GM18519 (cell line): ENCODE data around the gene IL17F.
A peak's percentile ranks its signal among the peaks of the same experiment; 100 is the strongest.
"Not testable (repeated sequence)": the region's sequence is repeated elsewhere in the genome, so short reads cannot be mapped to it uniquely, and the experiment has no call there.

ENCODE experiments used
- ATAC-seq: cut with Tn5 transposase; IDR thresholded peaks from one replicate; pipeline ENCODE4 v1.9.1; 2021; ENCODE audit warnings: mild to moderate bottlenecking, moderate library complexity; ENCODE audit not compliant: unreplicated experiment, low FRiP score

IL17F gene

GRCh38 chr6:52249078-52249477 lies 4.8 kb upstream of the IL17F start:
- ATAC-seq = no peak

DNA sequence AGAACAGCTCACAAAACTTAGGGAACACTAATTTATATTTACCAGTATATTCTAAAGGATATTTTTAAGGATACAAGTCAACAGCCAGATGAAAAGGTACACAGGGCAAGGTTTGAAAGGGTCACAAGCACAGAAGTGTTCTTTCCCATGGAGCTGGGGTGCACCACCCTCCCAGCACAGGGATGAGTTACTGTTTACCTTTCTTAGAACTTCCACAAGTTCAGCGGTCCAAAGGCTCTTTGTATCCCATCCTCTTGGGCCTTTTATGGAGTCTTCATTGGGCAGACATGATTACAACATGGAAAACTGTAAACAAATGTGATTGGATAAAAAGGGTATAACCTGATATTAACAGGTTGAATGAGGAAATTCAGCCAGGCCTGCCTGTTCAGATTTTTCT lies 1.1 kb upstream of the IL17F start:
- no peak for ATAC-seq

GRCh38 chr6:52243282-52243893 lies 912 bp downstream of the IL17F start:
- ATAC-seq = no peak

DNA sequence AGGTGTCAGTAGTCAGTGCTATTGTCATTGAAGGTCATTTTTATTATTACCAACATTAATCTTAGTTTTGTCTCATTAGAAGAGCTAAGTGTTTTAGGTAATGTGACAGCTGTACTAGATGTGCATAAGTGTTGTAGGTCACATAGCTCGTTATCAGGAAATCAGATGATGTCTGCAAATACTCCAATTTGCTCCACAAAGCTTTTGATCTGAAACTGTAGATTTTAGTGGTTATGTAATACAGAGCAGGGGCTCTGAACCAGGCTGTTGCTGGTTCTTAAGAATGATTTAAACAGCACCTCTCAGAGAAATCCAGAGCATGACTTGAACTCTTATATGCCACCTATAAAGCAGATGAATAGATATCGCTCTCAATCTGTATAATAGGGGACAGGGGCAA lies 2.5 kb downstream of the IL17F start:
- no peak for ATAC-seq

GRCh38 chr6:52233975-52234823 lies 10.1 kb downstream of the IL17F start:
- peak; percentile 79 for ATAC-seq

- ATAC-seq = no peak
Measured at GRCh38 chr6:52233005-52233404, 11.3 kb downstream of the IL17F start.

DNA sequence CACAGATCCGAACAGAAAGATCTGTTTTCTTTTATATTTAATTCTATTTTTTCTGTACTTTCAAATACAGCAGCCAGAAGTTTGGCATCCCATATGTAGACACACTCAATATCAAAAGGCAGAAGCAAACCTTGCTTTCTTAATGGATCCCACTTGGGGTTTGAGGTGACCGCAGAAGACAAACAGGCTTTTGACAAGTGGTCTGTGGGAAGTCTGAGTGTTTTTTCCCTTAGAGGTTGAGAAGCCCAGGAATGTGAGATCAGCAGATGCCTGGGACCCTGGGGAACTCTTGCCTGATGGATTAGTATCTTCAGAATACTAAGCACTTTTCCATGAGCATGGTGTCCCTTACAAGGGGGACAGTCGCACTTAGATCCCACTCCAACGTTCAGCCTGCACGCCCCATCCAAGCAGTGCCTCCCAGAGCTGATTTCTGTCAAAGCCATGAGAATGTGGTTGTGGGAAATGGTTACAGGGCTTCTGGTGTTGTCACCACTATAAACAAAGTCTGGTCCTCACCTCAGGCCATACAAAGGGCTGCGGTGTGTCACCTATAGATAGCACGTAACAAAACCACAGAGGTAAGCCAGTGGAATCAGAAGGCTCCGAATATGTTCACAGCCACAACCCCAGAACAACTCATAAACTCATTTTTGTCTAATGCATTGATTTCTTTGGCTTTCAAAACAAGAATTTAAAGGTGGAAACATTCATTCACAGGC lies 12.7 kb downstream of the IL17F start:
- ATAC-seq = no peak

DNA sequence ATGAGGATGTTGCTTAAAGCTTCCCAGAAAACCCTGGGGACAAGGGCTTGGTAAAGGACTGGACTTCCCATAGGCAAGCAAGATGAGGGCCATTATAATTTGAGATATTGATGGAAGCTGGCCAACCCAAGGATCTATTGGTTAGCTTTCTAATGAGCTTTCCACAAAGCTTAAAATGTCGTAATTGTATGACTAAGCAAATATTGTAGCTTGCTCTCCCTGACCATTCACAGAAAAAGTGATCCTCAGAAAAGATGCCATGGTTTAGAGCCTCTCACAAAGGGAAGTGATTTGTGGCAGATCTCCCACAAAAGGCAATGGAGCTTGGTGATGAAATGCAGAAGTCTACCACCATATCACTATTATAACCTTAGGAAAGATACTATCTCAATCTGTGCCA lies 13.6 kb downstream of the IL17F start:
- ATAC-seq = no peak

DNA sequence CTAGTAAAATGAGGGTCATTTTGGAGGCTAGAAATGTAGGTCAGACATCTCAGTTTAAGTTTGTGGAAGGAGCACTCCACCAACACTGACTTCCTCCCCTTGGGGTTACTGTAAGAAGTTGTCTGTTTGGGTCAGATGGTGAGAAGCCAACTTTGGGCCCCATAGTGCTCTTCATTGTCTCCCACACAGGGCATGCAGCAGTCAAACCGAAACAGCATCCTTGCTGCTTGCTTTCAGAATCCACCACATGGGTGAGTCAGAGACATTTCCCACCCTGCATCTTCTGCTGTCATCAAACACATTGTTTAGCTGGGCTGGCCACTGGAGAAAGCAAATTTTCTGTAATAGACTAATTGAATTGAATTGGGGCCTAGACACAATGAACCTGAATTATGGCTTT lies 16.8 kb downstream of the IL17F start:
- peak; percentile 100 for ATAC-seq

- peak; percentile 64 for ATAC-seq
Measured at GRCh38 chr6:52221302-52221701, 23.0 kb downstream of the IL17F start.

DNA sequence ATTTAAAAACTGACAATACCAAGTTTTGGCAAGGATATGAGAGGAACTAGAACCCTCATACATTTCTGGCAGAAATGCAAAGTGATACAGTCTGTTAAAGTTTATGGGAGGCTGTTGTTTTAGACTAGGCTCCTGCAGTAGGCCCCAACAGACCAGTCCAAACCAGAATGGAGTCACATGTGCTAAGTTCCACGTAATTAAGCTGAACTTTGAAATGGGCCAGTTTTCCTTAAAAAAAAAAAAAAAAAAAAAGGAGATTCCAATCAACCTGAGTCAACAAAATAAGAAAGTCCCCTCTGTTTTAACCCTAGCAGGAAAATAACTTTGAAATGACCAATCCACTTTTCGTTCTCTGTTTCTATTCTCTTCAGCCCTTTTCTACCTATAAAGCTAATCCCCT lies 26.5 kb downstream of the IL17F start:
- ATAC-seq = no peak

DNA sequence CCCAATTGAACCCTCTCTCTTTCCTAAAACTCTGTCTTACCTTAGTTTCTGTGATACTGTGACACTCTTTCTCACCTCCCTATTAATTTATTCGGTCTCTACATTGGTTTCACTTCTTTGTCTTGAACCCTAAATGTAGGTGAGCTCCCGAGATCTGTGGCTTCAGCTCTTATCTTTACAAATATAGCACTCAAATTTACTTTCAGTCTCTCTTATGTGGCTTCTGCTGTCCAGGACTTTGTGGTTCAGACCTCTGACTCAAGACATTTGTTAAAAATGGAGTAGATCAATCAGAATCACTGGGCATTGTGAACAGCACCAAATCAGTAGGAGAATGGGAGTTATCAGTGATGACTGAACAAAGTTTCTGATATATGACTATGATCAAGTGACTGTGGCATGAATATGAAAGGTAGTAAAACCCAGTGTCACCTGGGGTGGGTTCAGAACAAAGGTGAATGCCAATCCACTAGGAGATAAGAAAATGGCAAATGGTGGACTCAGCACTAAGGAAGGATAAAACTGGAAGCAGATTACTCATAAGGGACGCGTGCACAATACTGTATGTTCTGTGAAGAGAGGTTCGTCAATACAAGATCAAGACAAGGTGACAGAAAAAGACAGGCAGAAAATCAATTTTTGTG lies 27.2 kb downstream of the IL17F start:
- peak; percentile 57 for ATAC-seq

DNA sequence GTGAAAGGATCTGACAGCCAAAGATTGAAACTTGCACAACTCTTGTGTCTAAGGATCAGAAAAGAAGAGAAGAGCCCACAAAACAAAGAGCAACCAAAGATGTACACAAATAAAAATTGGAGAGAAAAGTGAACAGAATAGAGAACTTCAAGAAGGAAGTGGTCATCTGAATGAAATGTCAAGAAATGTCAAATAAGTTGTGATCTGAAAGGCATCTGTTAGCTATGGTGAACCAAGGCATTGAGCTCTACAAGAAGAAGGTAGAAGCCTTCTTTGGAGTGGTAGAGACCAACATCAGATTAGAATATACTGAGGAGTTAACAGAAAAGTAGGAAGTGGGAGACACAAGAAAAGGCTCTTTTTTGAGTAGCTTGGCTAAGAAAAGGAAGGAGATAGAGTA lies 28.5 kb downstream of the IL17F start:
- ATAC-seq = no peak

DNA sequence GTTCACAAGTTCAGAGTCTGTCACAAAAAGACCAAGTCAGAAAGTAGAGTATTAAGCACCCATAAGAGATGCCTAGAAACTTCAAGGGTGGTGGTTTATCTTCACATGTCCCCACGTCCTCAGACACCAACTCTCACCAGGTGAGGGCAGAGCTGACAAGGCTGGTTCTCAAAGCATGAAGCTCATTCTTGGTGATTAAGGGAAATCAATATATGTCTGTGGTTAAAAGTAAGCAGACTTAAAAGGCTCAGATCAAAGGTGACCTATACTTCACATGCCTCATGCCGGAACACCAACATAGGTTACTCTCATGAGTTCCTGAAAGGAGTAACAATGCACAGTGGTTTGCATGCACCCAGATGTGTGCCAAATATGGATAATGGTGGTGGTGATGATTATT lies 31.2 kb downstream of the IL17F start:
- ATAC-seq = no peak

DNA sequence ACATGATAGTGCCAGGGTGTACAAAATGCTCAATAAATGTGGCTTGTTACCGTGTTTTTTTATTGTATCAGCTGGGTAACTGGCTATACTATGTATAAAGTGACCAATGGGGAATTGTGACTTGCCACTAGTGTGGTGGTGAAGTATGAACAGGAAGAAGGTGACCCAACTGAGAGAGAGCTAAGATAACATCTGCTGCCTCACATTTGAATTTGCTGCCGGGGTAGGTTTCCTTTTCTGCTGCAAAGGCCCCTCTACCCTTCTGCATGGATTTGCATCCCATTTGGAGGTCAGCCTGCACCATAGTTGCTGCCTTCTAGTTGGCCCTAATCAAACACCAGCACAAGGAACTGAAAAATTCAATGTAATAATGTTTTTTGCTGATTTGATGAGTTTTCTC lies 34.1 kb downstream of the IL17F start:
- ATAC-seq = peak; percentile 65

DNA sequence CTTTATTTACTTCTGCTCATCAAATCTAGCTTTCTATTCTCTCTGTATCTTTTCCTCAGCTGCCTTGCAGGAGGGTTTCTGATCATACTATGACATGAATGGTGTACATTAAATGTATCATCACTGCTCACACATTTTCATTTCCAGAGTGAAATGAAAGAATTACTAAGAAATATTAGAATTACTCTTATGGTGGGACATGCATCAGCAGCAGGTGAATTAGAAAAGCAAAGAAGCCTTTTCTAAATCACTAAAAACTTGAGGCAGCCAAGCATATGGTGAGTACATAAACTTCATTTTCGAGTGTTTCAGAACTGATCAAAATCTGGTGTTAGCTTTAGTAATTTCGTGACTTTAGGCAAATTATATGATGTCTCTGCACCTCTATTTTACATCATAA lies 34.5 kb downstream of the IL17F start:
- peak; percentile 19 for ATAC-seq

- ATAC-seq = no peak
Measured at GRCh38 chr6:52208612-52209011, 35.7 kb downstream of the IL17F start.

GRCh38 chr6:52207066-52207465 lies 37.2 kb downstream of the IL17F start:
- no peak for ATAC-seq

- ATAC-seq = no peak
Measured at GRCh38 chr6:52201493-52201892, 42.8 kb downstream of the IL17F start.

GRCh38 chr6:52201046-52201445 lies 43.3 kb downstream of the IL17F start:
- no peak for ATAC-seq

- ATAC-seq = not testable (repeated sequence)
Measured at GRCh38 chr6:52200088-52200487, 44.2 kb downstream of the IL17F start.
